ENCODE measurements around the gene RNF44. TPM values are rescaled to one million over a fixed set of nuclear protein-coding genes. Genes with fewer than 3 reads are reported as not detected.

The RNF44 gene
- total RNA-seq, 1 experiment from 2014 or later, result 5.6 TPM

GRCh38 chr5:176514244-176514950 is 22.8 kb downstream of the RNF44 start:
- no peaks in the 10 kb centered on the region for H3K27me3 ChIP-seq (replicated peaks)
- H3K4me1 ChIP-seq (replicated peaks), result 0 out of 2 replicates have a peak, but pooled peaks cover 2% of the 10 kb centered on the region
- no peaks in the 10 kb centered on the region for H3K9me3 ChIP-seq (replicated peaks)
- no peak for DNase-seq (ENCODE audit: low read depth in 1 of 2, low spot score in 2 of 2)
- no peak overlapping the region for H3K27ac ChIP-seq
- H3K36me3 ChIP-seq, result peaks cover 15% of the 10 kb centered on the region
- H3K4me3 ChIP-seq, result no peak overlapping the region

GRCh38 chr5:176513788-176514187 is 23.4 kb downstream of the RNF44 start:
- DNase-seq (ENCODE audit: low read depth in 1 of 2, low spot score in 2 of 2), result no peak
- Histone ChIP-seq H3K4me3 (no peak overlapping the region), H3K27me3 (replicated peaks) (no peaks in the 10 kb centered on the region), H3K9me3 (replicated peaks) (no peaks in the 10 kb centered on the region), H3K4me1 (replicated peaks) (0 out of 2 replicates have a peak, but pooled peaks cover 2% of the 10 kb centered on the region), H3K27ac (no peak overlapping the region), H3K36me3 (peaks cover 21% of the 10 kb centered on the region)

DNA sequence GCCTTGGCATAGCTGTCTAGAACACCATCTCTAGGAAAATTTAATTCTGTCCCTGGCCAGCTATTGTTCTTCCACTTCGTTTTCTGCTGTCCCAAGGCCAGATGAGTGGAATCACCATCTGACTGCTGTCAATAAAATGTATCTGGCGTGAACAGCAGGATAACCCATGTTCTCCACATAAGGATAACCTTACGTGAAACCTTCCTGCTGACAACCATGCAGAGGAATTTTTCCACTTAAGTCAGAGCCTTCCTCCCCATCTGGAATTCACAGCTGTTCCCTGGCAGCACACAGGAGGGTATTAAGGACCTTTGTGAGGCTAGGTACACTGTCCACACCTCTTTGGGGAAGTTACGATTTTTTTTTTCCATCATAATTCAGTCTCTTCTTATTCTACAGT is 28.6 kb downstream of the RNF44 start:
- Histone ChIP-seq H3K9me3 (replicated peaks) (no peaks in the 10 kb centered on the region), H3K36me3 (peaks cover 68% of the 10 kb centered on the region), H3K27me3 (replicated peaks) (no peaks in the 10 kb centered on the region), H3K27ac (no peak overlapping the region), H3K4me1 (replicated peaks) (no peaks in the 10 kb centered on the region), H3K4me3 (no peak overlapping the region)
- no peak for DNase-seq (ENCODE audit: low read depth in 1 of 2, low spot score in 2 of 2)

GRCh38 chr5:176507911-176508310 is 29.3 kb downstream of the RNF44 start:
- Histone ChIP-seq H3K36me3 (peaks cover 74% of the 10 kb centered on the region), H3K4me3 (no peak overlapping the region), H3K27me3 (replicated peaks) (no peaks in the 10 kb centered on the region), H3K27ac (no peak overlapping the region), H3K4me1 (replicated peaks) (no peaks in the 10 kb centered on the region), H3K9me3 (replicated peaks) (no peaks in the 10 kb centered on the region)
- no peak for DNase-seq (ENCODE audit: low read depth in 1 of 2, low spot score in 2 of 2)

DNA sequence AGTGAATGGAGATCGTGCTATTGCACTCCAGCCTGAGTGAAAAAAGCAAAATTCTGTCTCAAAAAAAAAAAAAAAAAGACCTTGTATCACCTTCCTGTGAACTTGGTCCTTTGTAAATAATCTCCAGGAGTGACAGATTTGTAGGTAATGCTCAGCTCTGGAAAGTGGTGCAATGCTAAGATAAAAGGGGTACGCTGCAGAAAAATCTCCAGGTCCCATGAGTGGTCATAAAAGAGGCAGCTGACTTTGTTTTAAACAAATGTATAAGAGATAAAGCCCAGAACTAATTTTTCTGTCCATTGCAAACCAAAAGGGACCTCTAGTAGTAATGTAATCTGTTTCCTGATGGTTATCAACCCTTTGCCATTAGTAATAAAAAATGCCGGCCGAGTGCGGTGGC is 33.7 kb downstream of the RNF44 start:
- no peak for DNase-seq (ENCODE audit: low read depth in 1 of 2, low spot score in 2 of 2)
- H3K4me3 ChIP-seq, result no peak overlapping the region
- H3K27ac ChIP-seq, result no peak overlapping the region
- no peaks in the 10 kb centered on the region for H3K27me3 ChIP-seq (replicated peaks)
- no peaks in the 10 kb centered on the region for H3K9me3 ChIP-seq (replicated peaks)
- H3K36me3 ChIP-seq, result peaks cover 95% of the 10 kb centered on the region
- H3K4me1 ChIP-seq (replicated peaks), result no peaks in the 10 kb centered on the region

GRCh38 chr5:176501333-176501732 is 35.9 kb downstream of the RNF44 start:
- no peak for DNase-seq (ENCODE audit: low read depth in 1 of 2, low spot score in 2 of 2)
- no peaks in the 10 kb centered on the region for H3K27me3 ChIP-seq (replicated peaks)
- no peak overlapping the region for H3K4me3 ChIP-seq
- H3K27ac ChIP-seq, result no peak overlapping the region
- peaks cover 97% of the 10 kb centered on the region for H3K36me3 ChIP-seq
- H3K9me3 ChIP-seq (replicated peaks), result no peaks in the 10 kb centered on the region
- 0 out of 2 replicates have a peak, but pooled peaks cover 5% of the 10 kb centered on the region for H3K4me1 ChIP-seq (replicated peaks)

- peaks cover 97% of the 10 kb centered on the region for H3K36me3 ChIP-seq
- no peak overlapping the region for H3K27ac ChIP-seq
- H3K4me1 ChIP-seq (replicated peaks), result 0 out of 2 replicates have a peak, but pooled peaks cover 5% of the 10 kb centered on the region
- no peak for DNase-seq (ENCODE audit: low read depth in 1 of 2, low spot score in 2 of 2)
- H3K27me3 ChIP-seq (replicated peaks), result no peaks in the 10 kb centered on the region
- no peaks in the 10 kb centered on the region for H3K9me3 ChIP-seq (replicated peaks)
- no peak overlapping the region for H3K4me3 ChIP-seq
These were observed 36.7 kb downstream of the RNF44 start for GRCh38 chr5:176500511-176500910.

GRCh38 chr5:176499273-176499672 is 37.9 kb downstream of the RNF44 start:
- 0 out of 2 replicates have a peak, but pooled peaks cover 5% of the 10 kb centered on the region for H3K4me1 ChIP-seq (replicated peaks)
- peaks cover 97% of the 10 kb centered on the region for H3K36me3 ChIP-seq
- no peak for DNase-seq (ENCODE audit: low read depth in 1 of 2, low spot score in 2 of 2)
- H3K9me3 ChIP-seq (replicated peaks), result no peaks in the 10 kb centered on the region
- H3K4me3 ChIP-seq, result no peak overlapping the region
- no peaks in the 10 kb centered on the region for H3K27me3 ChIP-seq (replicated peaks)
- no peak overlapping the region for H3K27ac ChIP-seq

GRCh38 chr5:176497852-176498251 is 39.4 kb downstream of the RNF44 start:
- Histone ChIP-seq H3K27ac (no peak overlapping the region), H3K4me3 (no peak overlapping the region), H3K36me3 (peaks cover 98% of the 10 kb centered on the region), H3K4me1 (replicated peaks) (peaks cover 5% of the 10 kb centered on the region; the same call in 1 of the 2 replicates), H3K27me3 (replicated peaks) (no peaks in the 10 kb centered on the region), H3K9me3 (replicated peaks) (no peaks in the 10 kb centered on the region)
- no peak for DNase-seq (ENCODE audit: low read depth in 1 of 2, low spot score in 2 of 2)

- Histone ChIP-seq H3K4me1 (replicated peaks) (peaks cover 31% of the 10 kb centered on the region), H3K36me3 (peaks cover 91% of the 10 kb centered on the region), H3K4me3 (no peak overlapping the region), H3K27ac (no peak overlapping the region), H3K9me3 (replicated peaks) (no peaks in the 10 kb centered on the region), H3K27me3 (replicated peaks) (no peaks in the 10 kb centered on the region)
- DNase-seq (ENCODE audit: low read depth in 1 of 2, low spot score in 2 of 2), result peak in 1 of 2 experiments; percentile 26
These were observed 44.8 kb downstream of the RNF44 start for GRCh38 chr5:176492431-176492830.

DNA sequence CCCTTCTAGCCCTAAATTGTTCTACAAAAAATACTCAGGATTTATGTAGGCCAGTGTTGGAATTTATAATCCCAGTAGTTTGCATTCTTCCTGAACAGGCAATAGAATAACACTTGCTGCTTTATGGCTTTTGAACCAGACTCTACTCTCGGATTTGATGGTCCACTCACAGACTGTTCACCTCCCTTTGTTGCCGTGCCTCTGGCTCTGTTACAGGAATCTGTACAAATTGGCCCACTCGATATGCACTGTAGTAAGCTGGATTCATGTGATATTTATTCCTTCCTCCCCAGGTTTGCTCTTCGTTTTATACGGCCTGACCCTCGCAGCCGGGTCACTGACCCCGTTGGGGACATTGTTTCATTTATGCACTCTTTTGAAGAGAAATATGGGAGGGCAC is 45.3 kb downstream of the RNF44 start:
- H3K4me3 ChIP-seq, result no peak overlapping the region
- H3K4me1 ChIP-seq (replicated peaks), result peaks cover 34% of the 10 kb centered on the region
- no peaks in the 10 kb centered on the region for H3K27me3 ChIP-seq (replicated peaks)
- no peak overlapping the region for H3K27ac ChIP-seq
- peaks cover 91% of the 10 kb centered on the region for H3K36me3 ChIP-seq
- no peak for DNase-seq (ENCODE audit: low read depth in 1 of 2, low spot score in 2 of 2)
- no peaks in the 10 kb centered on the region for H3K9me3 ChIP-seq (replicated peaks)

DNA sequence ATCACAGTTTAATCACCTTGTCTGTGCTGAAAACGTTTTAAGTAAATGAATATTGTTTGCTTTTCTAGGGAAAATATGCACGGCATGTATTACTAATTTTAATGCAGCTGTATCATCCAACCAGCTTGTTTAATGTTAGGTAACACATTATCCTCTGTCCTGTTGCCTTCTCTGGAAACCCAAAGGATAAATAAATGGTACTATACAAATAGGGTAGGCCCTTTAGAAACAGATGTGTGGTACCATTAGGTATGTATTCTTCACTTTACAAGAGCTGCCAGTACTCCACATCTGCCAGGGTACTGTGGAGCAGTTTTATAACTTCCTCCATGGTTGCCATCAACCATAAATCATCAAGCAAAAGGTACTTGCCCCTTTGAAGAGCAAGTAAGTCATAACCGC is 46.1 kb downstream of the RNF44 start:
- H3K36me3 ChIP-seq, result peaks cover 91% of the 10 kb centered on the region

GRCh38 chr5:176490301-176490700 is 46.9 kb downstream of the RNF44 start:
- peaks cover 91% of the 10 kb centered on the region for H3K36me3 ChIP-seq
- no peaks in the 10 kb centered on the region for H3K27me3 ChIP-seq (replicated peaks)
- peak in 1 of 2 experiments; percentile 31 for DNase-seq (ENCODE audit: low read depth in 1 of 2, low spot score in 2 of 2)
- peak overlapping the region; percentile 20 for H3K27ac ChIP-seq
- no peaks in the 10 kb centered on the region for H3K9me3 ChIP-seq (replicated peaks)
- H3K4me3 ChIP-seq, result no peak overlapping the region
- H3K4me1 ChIP-seq (replicated peaks), result peaks cover 45% of the 10 kb centered on the region

More for the DNA sequence above, 46.1 kb downstream of the RNF44 start:
- peak overlapping the region; percentile 20 for H3K27ac ChIP-seq
- no peaks in the 10 kb centered on the region for H3K27me3 ChIP-seq (replicated peaks)
- peaks cover 42% of the 10 kb centered on the region for H3K4me1 ChIP-seq (replicated peaks)
- H3K9me3 ChIP-seq (replicated peaks), result no peaks in the 10 kb centered on the region
- H3K4me3 ChIP-seq, result no peak overlapping the region
- DNase-seq (ENCODE audit: low read depth in 1 of 2, low spot score in 2 of 2), result peak in 1 of 2 experiments; percentile 87

- no peaks in the 10 kb centered on the region for H3K9me3 ChIP-seq (replicated peaks)
- H3K4me3 ChIP-seq, result no peak overlapping the region
- no peak overlapping the region for H3K27ac ChIP-seq
- H3K27me3 ChIP-seq (replicated peaks), result no peaks in the 10 kb centered on the region
- peaks cover 45% of the 10 kb centered on the region for H3K4me1 ChIP-seq (replicated peaks)
- peaks cover 89% of the 10 kb centered on the region for H3K36me3 ChIP-seq
- no peak for DNase-seq (ENCODE audit: low read depth in 1 of 2, low spot score in 2 of 2)
These were observed 48.1 kb downstream of the RNF44 start for GRCh38 chr5:176489077-176489476.

Measured in SJSA1 (cell line).